Thymus (tissue), 11 donors: ENCODE measurements around the gene AASS. TPM values are rescaled to one million over a fixed set of nuclear protein-coding genes. Genes with fewer than 3 reads are reported as not detected.
A peak's percentile ranks its signal among the peaks of the same experiment; 100 is the strongest.

ENCODE experiments used
- DNase-seq, 9 donors: peaks; one replicate each; pipeline ENCODE4 v3.0.0-alpha.2; 2013; ENCODE audit warnings: low spot score in 9 of 9, low read depth in 6 of 9, missing footprints in 1 of 9
- H3K27ac ChIP-seq, 2 donors: one replicate each; pipeline ENCODE4 v1.5.1; 2013; ENCODE audit warnings: control low read depth in 1 of 2, low read depth in 1 of 2, low read length in 1 of 2, mild to moderate bottlenecking in 1 of 2, moderate library complexity in 1 of 2
- H3K27me3 ChIP-seq, 2 donors: one replicate each; pipeline ENCODE4 v1.5.1; 2013; ENCODE audit warnings: low read length in 1 of 2; ENCODE audit not compliant: control insufficient read depth in 2 of 2, insufficient read depth in 1 of 2
- H3K36me3 ChIP-seq, 2 donors: one replicate each; pipeline ENCODE4 v1.5.1; 2013; ENCODE audit warnings: low read length in 1 of 2, mild to moderate bottlenecking in 1 of 2, moderate library complexity in 1 of 2; ENCODE audit not compliant: control insufficient read depth in 2 of 2, insufficient read depth in 2 of 2
- H3K4me1 ChIP-seq, 2 donors: one replicate each; pipeline ENCODE4 v1.5.1; 2013; ENCODE audit warnings: low read length in 2 of 2; ENCODE audit not compliant: control insufficient read depth in 2 of 2, insufficient read depth in 2 of 2
- H3K4me3 ChIP-seq, 2 donors: one replicate each; pipeline ENCODE4 v1.5.1; 2013; ENCODE audit warnings: low read length in 2 of 2, control low read depth in 1 of 2, mild to moderate bottlenecking in 1 of 2
- H3K9me3 ChIP-seq, 2 donors: one replicate each; pipeline ENCODE4 v1.5.1; 2013; ENCODE audit warnings: low read length in 1 of 2, mild to moderate bottlenecking in 1 of 2; ENCODE audit not compliant: control insufficient read depth in 2 of 2, insufficient read depth in 1 of 2
- WGBS: extraction: QIAGEN DNeasy Blood & Tissue Kit; methylation state at CpG from one replicate; pipeline ENCODE4 v1.1.7; 2013; 5-methylcytosine and 5-hydroxymethylcytosine counted together
- polyA plus RNA-seq: library from polyadenylated mRNA; stranded (reverse); fragments of 200-250 nt; gene quantifications from one replicate; pipeline ENCODE4 v1.2.3, GENCODE V29; 2013
- total RNA-seq: library from RNA; stranded (reverse); fragments of 120-200 nt; gene quantifications from one replicate; pipeline ENCODE4 v1.2.4, GENCODE V29; 2013
- donor health status: healthy.

Gene AASS
- total and polyA plus RNA-seq, 2 donors, result 2.5 to 6.7 TPM

DNA sequence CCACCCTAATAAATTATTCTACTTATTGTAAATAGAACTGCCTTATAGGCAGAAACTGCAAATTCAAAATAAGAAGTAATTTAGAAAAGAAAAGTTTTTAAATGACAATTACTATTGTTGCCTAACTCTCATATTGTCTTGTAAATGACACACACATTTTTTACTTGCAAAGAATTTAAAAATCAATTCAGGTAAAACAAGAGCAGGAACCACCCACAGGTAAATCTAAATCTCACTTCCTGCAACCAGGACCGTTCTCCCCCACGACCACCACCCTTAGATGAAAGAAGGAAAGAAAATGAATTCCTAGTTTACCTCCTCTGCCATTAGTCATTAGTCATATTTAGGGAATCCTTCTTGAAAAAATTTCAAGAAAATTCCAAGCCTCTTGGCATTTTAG is 4.8 kb upstream of the AASS start:
- H3K9me3 ChIP-seq, result no peaks in the 10 kb centered on the region
- no peak overlapping the region for H3K4me3 ChIP-seq
- 20% methylated on average over 2 of the region's 2 CpGs for WGBS
- H3K4me1 ChIP-seq, result peaks cover 0 to 6% of the 10 kb centered on the region in 2 donors
- peaks cover 0 to 13% of the 10 kb centered on the region in 2 donors for H3K27me3 ChIP-seq
- DNase-seq, result no peak
- H3K27ac ChIP-seq, result no peak overlapping the region
- no peaks in the 10 kb centered on the region for H3K36me3 ChIP-seq

- Histone ChIP-seq H3K9me3 (peaks cover 0 to 5% of the 10 kb centered on the region in 2 donors), H3K4me3 (no peak overlapping the region), H3K4me1 (peaks cover 0 to 10% of the 10 kb centered on the region in 2 donors), H3K36me3 (no peaks in the 10 kb centered on the region), H3K27ac (no peak overlapping the region), H3K27me3 (peaks cover 0 to 21% of the 10 kb centered on the region in 2 donors)
- 57% methylated on average over 3 of the region's 3 CpGs for WGBS
- DNase-seq, result no peak
Observed at GRCh38 chr7:122148081-122148480, 4.0 kb upstream of the AASS start.

DNA sequence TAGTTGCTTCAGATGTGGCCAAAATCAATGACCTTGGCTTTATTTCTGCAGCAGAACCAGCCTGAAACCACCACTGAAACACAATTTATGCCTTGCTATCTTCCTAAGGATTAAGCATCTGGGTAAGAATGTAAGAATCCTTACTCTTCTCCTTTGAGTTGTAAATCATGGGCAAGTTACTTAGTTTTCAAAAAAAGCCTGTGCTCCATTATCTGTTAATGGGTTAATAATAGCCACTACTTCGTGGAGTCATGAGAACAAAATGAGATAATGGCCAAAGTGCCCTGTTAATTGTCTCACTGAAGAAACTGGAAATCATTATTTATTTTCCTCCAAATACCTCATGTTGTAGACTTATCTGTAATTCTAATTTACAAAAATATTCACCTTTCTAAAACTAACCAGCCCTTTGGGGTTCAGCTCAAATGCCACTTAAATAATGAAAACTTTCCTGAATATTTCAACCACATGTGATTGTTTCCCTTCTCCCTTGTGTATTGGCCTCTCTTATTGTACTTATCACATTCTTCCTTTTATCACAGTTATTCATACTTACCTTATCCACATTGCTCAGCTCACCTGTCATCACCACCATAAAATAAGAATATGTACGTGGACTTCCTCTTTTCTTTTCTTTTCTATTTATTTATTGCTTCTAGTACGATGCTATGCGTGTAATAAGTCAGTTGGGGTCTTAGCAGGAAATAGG is 2.0 kb upstream of the AASS start:
- H3K4me3 ChIP-seq, result no peak overlapping the region
- whole genome bisulfite sequencing, result 53% methylated on average over 4 of the region's 4 CpGs
- no peak overlapping the region for H3K27ac ChIP-seq
- peaks cover 0 to 11% of the 10 kb centered on the region in 2 donors for H3K4me1 ChIP-seq
- peaks cover 0 to 5% of the 10 kb centered on the region in 2 donors for H3K9me3 ChIP-seq
- peaks cover 0 to 30% of the 10 kb centered on the region in 2 donors for H3K27me3 ChIP-seq
- no peaks in the 10 kb centered on the region for H3K36me3 ChIP-seq
- no peak for DNase-seq

GRCh38 chr7:122143376-122143750 is 686 bp downstream of the AASS start:
- WGBS, result under 1% methylated on average over 18 of the region's 18 CpGs
- Histone ChIP-seq H3K4me1 (peaks cover 0 to 11% of the 10 kb centered on the region in 2 donors), H3K4me3 (peak overlapping the region; percentile 51 to 69), H3K27me3 (peaks cover 0 to 30% of the 10 kb centered on the region in 2 donors), H3K36me3 (no peaks in the 10 kb centered on the region), H3K27ac (peak overlapping the region in 1 of 2 donors; percentile 69), H3K9me3 (peaks cover 0 to 5% of the 10 kb centered on the region in 2 donors)
- no peak for DNase-seq

GRCh38 chr7:122140918-122141317 is 3.1 kb downstream of the AASS start:
- H3K27me3 ChIP-seq, result peaks cover 0 to 30% of the 10 kb centered on the region in 2 donors
- no peak for DNase-seq
- no peak overlapping the region for H3K4me3 ChIP-seq
- WGBS, result 96% methylated on average over 1 of the region's 1 CpG
- H3K9me3 ChIP-seq, result peaks cover 0 to 5% of the 10 kb centered on the region in 2 donors
- peaks cover 0 to 11% of the 10 kb centered on the region in 2 donors for H3K4me1 ChIP-seq
- no peak overlapping the region for H3K27ac ChIP-seq
- H3K36me3 ChIP-seq, result no peaks in the 10 kb centered on the region

DNA sequence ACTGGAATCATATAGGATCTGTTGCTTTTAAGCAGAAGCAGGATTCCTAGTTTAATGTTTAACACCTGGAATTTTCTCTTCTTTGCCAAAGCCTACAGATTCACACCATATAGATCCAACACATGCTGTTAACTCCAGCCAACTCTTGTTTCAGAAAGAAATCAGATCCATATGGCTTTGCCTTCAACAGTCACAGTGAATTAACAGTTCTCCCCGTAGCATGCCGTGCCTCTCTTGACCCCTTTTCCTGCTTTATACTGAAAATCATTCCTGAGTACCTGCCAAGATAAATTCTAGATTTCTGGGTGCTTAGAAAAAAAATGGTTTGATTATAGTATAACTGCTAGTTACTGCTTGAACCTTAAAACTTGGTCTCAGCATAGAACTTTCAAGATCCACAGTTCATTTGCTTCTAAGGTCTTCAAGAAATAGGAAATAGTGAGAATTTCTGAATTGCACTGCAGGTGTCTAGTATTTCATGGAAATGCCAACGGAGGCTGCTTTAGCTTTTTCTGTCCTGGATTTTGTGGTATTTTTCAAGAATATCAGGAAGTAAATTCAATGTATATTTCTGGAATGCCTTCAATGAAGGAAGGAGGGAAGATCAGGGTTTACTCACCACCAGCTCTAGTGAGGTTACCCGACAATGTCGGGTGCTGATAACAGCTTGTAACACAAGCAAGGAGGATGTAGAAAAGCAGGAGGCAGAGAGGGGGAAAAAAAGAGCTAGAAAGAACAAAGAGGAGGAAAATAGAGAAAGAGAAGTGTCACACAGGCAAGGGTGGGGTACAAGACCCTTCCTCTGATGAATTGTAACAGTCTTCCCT is 6.6 kb downstream of the AASS start:
- DNase-seq, result no peak
- H3K4me1 ChIP-seq, result no peaks in the 10 kb centered on the region
- no peak overlapping the region for H3K4me3 ChIP-seq
- 37% methylated on average over 5 of the region's 5 CpGs for WGBS
- H3K27ac ChIP-seq, result no peak overlapping the region
- H3K9me3 ChIP-seq, result no peaks in the 10 kb centered on the region
- H3K27me3 ChIP-seq, result peaks cover 0 to 4% of the 10 kb centered on the region in 2 donors
- no peaks in the 10 kb centered on the region for H3K36me3 ChIP-seq

GRCh38 chr7:122136639-122137245 is 7.3 kb downstream of the AASS start:
- 97% methylated on average over 1 of the region's 1 CpG for WGBS

GRCh38 chr7:122136078-122136477 is 8.0 kb downstream of the AASS start:
- H3K36me3 ChIP-seq, result no peaks in the 10 kb centered on the region
- WGBS, result 93% methylated on average over 3 of the region's 3 CpGs
- no peak for DNase-seq
- no peaks in the 10 kb centered on the region for H3K9me3 ChIP-seq
- no peaks in the 10 kb centered on the region for H3K27me3 ChIP-seq
- no peaks in the 10 kb centered on the region for H3K4me1 ChIP-seq
- no peak overlapping the region for H3K27ac ChIP-seq
- no peak overlapping the region for H3K4me3 ChIP-seq

More at GRCh38 chr7:122136639-122137245, 7.3 kb downstream of the AASS start:
- H3K9me3 ChIP-seq, result no peaks in the 10 kb centered on the region
- DNase-seq, result no peak
- no peak overlapping the region for H3K27ac ChIP-seq
- H3K4me3 ChIP-seq, result no peak overlapping the region
- H3K4me1 ChIP-seq, result no peaks in the 10 kb centered on the region
- no peaks in the 10 kb centered on the region for H3K27me3 ChIP-seq
- H3K36me3 ChIP-seq, result no peaks in the 10 kb centered on the region

DNA sequence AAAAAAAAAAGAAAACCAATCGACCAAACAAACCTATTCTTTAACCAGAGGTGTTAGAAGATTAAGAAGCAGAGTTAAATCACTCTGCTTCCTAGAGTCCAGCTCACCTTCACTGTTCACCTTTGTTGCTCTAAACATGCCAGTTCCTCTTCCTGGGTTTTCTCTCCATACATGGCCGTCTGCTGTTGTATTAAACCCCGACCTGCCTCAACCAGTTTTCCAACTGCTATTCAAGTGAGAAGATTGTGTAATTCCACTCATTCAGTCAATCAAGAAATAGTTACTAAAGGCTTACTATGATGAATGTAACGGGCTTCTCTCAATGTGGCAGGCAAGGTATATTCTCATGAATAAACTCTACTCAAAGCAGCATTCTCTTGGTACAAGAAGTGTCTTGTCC is 8.8 kb downstream of the AASS start:
- DNase-seq, result no peak
- Histone ChIP-seq H3K9me3 (no peaks in the 10 kb centered on the region), H3K4me3 (no peak overlapping the region), H3K27ac (no peak overlapping the region), H3K36me3 (no peaks in the 10 kb centered on the region), H3K4me1 (no peaks in the 10 kb centered on the region), H3K27me3 (no peaks in the 10 kb centered on the region)
- WGBS, result 90% methylated on average over 4 of the region's 4 CpGs
